ENCODE data around the gene CA5A.
"Not testable (repeated sequence)": the region's sequence is repeated elsewhere in the genome, so short reads cannot be mapped to it uniquely, and the experiment has no call there.

CA5A gene

GRCh38 chr16:87936375-87937230 is at the start of gene CA5A:
TSS of gene CA5A (minus strand) at chr16:87936529. CDS start at chr16:87936450, 79 bp downstream.
- DNase-seq: no peak

DNA sequence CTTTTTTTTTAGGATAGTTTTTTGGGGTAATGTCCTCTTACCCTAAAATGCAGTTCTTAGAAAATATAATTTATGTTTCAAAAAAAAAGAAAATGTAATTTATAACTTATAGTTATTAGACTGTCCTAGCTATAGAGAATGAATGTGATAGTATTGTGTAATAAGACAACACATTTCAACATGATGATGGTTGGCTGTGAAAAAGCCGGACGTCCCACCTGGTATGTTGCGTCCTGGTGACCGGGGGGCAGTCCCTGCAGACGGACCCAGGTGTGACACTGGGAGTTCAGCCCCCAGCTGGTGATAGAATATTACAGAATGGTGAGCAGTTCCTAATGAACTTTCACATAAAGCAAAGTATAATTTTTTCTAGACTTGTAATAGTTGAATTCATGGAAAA is 49.2 kb upstream of the CA5A start:
- DNase-seq: not testable (repeated sequence)

- DNase-seq: no peak
Measured at GRCh38 chr16:87984632-87985267, 48.4 kb upstream of the CA5A start.

DNA sequence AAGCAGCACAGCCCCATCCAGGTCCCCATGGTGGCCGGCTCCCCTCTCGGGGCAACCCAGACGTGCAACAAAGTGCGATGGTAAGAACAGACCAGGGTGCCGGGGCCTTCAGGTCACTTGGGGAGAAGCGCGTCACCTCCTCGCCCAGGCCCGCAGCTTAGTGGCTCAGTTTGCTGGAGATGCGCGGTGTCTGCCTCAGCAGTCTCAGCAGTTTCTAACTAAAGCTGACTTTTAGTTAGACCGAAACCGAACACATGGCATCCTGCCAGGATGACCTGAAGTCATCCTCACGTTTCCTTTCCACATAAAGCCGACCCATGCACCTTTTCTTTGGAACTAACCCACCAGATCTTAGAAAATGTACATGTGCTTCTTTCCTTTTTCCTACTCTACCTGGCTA is 47.9 kb upstream of the CA5A start:
- DNase-seq: not testable (repeated sequence)

GRCh38 chr16:87983737-87984097 is 47.4 kb upstream of the CA5A start:
- peak; percentile 80 for DNase-seq

GRCh38 chr16:87983072-87983736 is 46.9 kb upstream of the CA5A start:
- DNase-seq: not testable (repeated sequence)

GRCh38 chr16:87982581-87983041 is 46.3 kb upstream of the CA5A start:
- DNase-seq: no peak

DNA sequence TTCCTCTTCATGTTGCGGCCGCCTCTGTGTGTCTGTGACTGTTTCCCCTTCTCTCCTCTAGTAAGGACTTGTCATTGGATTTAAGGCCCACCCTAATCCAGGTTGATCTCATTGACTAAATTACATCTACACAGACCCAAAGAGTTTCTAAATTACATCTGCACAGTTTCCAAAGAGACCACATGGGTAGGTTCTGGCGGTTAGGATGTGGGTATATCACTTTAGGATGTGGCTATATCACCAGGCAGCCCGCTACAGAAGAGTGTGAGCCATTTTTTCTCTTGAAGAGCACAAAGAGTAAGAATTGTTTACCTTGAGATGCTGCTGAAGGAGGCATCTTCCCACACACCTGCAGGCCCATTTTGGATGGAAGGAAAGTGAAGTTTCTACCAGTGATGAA is 45.0 kb upstream of the CA5A start:
- DNase-seq: not testable (repeated sequence)

GRCh38 chr16:87979911-87980630 is 43.7 kb upstream of the CA5A start:
- DNase-seq: not testable (repeated sequence)

- no peak for DNase-seq
Measured at GRCh38 chr16:87979352-87979751, 43.0 kb upstream of the CA5A start.

DNA sequence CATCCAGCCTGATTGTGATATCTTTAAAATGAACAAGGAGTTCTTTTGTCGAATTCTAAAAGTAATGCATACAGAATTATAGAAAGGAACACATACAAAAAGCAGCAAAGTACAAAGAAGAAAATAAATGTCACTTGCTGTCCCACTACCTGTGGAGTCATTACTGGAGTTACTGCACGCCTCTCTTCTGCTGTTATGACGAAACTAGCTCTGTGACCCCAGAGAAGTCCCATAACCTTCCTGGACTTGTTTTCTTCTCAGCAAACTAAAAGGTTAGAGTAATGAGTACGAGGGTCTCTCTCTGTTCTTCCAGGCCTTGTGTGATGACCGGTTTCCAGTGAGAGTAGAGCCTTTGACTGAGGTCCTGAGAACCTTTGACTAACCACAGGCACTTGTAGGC is 41.8 kb upstream of the CA5A start:
- no peak for DNase-seq

DNA sequence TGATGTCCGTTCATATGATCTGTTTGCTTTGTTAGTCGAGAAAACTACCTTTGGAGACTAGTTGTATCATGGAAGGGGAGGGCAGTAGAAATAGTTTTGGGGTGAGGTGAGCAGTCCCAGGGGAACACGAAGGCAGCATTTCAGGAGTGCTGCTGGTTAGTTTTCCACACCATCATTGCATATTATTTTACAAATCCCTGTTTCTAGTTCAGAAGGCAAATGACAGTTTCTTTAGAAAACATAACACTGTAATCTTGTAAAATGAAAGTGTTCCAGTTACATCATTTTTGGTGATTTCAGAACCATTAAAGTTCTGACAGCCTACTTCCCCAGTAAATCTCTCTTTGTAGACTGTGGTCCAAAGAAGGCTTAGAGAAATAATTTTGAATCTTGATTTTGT is 40.3 kb upstream of the CA5A start:
- peak; percentile 39 for DNase-seq

- DNase-seq: no peak
Measured at GRCh38 chr16:87974178-87974577, 37.8 kb upstream of the CA5A start.

DNA sequence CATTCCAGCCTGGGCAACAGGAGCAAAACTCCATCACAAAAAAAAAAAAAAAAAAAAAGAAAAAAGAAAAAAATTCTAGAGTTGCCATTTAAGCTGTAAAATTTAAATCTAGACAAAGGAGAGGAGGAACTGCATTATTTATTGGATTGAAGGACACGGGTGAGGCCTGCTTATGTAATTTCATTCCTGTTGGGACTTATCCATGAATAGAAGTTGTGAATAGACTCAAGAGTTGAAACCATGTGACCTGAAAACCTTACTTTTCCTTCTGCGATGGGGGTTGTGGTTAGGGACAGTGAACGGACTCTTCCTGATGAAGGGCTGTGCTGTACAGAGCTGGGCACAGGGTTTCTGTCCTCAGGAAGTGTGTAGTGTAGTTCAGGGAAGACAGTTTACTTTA is 37.4 kb upstream of the CA5A start:
- DNase-seq: no peak

DNA sequence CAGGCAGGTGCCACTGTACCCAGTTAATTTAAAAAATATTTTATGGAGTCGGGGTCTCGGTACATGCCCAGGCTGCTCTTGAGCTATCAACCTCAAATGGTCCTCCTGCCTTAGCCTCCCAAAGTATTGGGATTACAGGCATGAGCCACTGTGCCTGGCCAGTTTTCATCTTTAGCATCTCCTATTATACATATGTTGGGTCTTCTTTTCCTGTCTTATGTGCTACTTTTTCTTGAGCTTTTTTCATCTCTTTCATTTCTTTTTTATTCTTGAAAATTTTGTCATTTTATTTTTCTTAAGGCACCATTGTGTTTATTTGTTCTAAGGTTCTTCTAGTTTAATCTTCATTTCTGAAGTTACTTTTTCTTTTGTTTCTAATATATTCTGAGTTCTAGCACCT is 35.6 kb upstream of the CA5A start:
- no peak for DNase-seq

DNA sequence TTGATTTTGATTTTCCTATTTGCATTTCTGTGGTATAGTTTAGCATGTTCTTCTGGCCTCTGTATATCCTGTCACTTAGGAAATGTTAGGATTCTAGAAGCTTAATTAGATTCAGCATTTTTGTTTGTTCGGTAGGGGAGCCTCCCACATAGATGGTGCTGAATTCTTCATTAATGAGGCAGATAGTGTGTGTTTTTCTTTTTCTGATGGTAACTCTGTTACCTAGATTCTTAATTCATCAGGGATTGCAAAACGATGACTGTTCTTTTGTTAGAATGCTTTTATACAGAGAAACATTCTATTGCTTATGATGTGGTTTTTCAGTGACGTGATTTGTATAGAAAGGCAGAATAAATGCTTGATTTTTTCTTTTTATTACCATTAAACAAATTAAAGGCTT is 33.9 kb upstream of the CA5A start:
- DNase-seq: no peak

DNA sequence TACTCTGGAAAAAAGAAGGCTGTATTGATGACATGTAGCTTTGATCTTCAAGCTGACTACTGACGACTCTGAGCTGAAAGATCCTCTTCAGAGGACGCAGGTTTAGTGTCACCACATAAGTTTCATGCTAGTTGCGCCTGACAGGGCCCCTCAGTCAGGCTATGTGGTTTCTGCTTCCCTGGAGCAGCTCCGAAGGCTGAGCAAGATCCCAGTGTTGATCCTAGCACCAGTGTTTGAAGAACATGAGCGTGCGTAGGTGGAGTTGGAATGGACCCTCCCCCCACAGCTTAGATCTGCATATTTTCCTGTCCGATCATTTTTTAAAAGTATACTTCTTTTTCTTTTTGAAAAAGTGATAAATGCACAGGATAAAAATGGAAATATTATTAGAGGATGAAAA is 32.2 kb upstream of the CA5A start:
- no peak for DNase-seq

DNA sequence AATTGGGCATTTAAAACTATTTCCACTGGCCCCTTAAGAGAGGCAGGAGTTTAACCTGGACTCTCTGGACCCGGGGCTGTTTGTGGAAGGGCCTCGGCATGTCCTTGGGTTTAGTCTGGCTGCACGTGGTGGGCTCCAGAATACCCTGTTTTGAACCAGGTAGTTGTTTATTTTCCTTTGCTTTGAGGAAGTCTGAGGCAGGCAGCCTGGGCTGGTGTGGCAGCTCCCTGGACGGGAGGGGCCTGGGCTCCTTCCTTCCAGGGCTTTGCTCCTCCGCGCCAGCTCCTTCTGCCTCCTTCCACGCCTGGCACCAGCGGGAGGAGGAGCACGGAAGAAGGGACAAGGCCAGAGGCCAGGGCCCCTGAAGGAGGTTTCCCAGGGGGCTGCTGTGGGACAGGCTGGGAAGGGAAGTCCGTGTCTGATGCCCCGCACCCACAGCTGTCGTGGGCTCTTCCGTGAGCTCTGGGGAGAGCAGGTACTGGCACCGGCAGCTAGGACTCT is 30.4 kb upstream of the CA5A start:
- no peak for DNase-seq

- DNase-seq: no peak
Measured at GRCh38 chr16:87966064-87966645, 29.8 kb upstream of the CA5A start.

GRCh38 chr16:87965417-87965816 is 29.1 kb upstream of the CA5A start:
- no peak for DNase-seq

DNA sequence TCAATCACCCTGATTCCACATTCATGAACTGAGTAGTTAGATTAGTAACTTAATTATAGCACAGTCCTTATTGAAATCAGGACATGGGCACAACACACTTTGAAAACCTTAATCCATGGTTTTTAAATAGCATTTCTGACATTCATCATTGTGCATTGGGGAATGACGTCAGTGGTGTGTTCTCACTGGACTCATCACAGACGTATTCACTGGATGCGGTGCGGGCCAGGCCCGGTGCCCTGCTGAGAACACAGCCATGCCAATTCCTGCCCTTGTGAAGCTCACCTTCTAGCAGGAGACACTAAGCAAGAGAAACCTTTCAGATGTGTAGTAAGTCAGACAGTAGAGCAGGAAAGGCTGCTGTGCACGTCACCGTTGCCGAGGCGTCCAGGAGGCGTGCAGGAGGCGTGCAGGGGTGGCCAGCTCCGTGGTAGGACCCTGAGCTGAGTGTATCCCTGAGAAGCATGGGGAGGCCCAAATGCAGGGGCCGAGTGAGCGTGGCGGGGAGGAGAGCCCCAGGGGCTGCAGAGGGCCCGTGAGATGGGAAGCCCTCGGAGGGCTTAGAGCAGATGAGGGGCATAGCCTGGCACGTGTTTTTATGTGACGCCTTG is 27.8 kb upstream of the CA5A start:
- no peak for DNase-seq

DNA sequence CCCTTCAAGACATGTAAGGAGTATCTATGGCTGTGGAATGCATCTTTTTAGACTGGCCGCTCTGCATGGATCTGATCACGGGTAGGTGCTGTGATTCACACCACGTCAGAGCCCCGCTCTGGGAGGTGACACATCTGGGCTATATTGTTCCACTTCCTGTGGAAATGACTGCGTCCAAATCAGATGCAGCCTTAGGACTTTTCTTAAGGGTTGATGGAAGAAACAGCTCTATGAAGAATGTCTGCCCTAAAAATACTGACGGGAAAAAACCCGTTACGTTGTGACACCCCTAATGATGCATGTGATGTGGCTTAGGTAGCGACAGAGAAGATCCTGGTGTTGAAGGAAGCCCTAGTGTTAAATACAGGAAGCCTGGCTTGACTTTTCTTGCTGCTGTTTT is 27.1 kb upstream of the CA5A start:
- peak; percentile 85 for DNase-seq
